ENCODE measurements around the gene MED13.

MED13 gene

GRCh38 chr17:61986898-61987297, 78.2 kb downstream of the MED13 start:
- Histone ChIP-seq H3K27ac (ENCODE audit: low read length) (no peak overlapping the region), H3K36me3 (ENCODE audit: control insufficient read depth in 1 of 2, insufficient read depth in 2 of 2, low read length in 2 of 2) (peaks cover 26 to 29% of the 10 kb centered on the region in 2 donors), H3K9me3 (ENCODE audit: control insufficient read depth in 1 of 2, low read length in 2 of 2) (no peaks in the 10 kb centered on the region)

GRCh38 chr17:61984821-61985220, 80.3 kb downstream of the MED13 start:
- H3K36me3 ChIP-seq (ENCODE audit: control insufficient read depth in 1 of 2, insufficient read depth in 2 of 2, low read length in 2 of 2), result peaks cover 23 to 33% of the 10 kb centered on the region in 2 donors
- H3K27me3 ChIP-seq (ENCODE audit: low read depth, low read length), result no peaks in the 10 kb centered on the region
- no peak overlapping the region for H3K4me3 ChIP-seq (ENCODE audit: low read depth in 1 of 2, low read length in 2 of 2)
- no peaks in the 10 kb centered on the region for H3K9me3 ChIP-seq (ENCODE audit: control insufficient read depth in 1 of 2, low read length in 2 of 2)
- no peak overlapping the region for H3K27ac ChIP-seq (ENCODE audit: low read length)
- no peaks in the 10 kb centered on the region for H3K4me1 ChIP-seq (ENCODE audit: control insufficient read depth in 1 of 2, insufficient read depth in 2 of 2, low read length in 2 of 2)

More at GRCh38 chr17:61986898-61987297, 78.2 kb downstream of the MED13 start:
- H3K27me3 ChIP-seq (ENCODE audit: low read depth, low read length), result no peaks in the 10 kb centered on the region
- no peak overlapping the region for H3K4me3 ChIP-seq (ENCODE audit: low read depth in 1 of 2, low read length in 2 of 2)
- no peaks in the 10 kb centered on the region for H3K4me1 ChIP-seq (ENCODE audit: control insufficient read depth in 1 of 2, insufficient read depth in 2 of 2, low read length in 2 of 2)

- no peaks in the 10 kb centered on the region for H3K27me3 ChIP-seq (ENCODE audit: low read depth, low read length)
- no peaks in the 10 kb centered on the region for H3K9me3 ChIP-seq (ENCODE audit: control insufficient read depth in 1 of 2, low read length in 2 of 2)
- no peak overlapping the region for H3K4me3 ChIP-seq (ENCODE audit: low read depth in 1 of 2, low read length in 2 of 2)
- H3K4me1 ChIP-seq (ENCODE audit: control insufficient read depth in 1 of 2, insufficient read depth in 2 of 2, low read length in 2 of 2), result no peaks in the 10 kb centered on the region
- no peak overlapping the region for H3K27ac ChIP-seq (ENCODE audit: low read length)
- H3K36me3 ChIP-seq (ENCODE audit: control insufficient read depth in 1 of 2, insufficient read depth in 2 of 2, low read length in 2 of 2), result peaks cover 20 to 23% of the 10 kb centered on the region in 2 donors
Observed at GRCh38 chr17:61981323-61981722, 83.8 kb downstream of the MED13 start.

GRCh38 chr17:61980535-61980934, 84.5 kb downstream of the MED13 start:
- Histone ChIP-seq H3K27ac (ENCODE audit: low read length) (no peak overlapping the region), H3K36me3 (ENCODE audit: control insufficient read depth in 1 of 2, insufficient read depth in 2 of 2, low read length in 2 of 2) (peaks cover 17 to 20% of the 10 kb centered on the region in 2 donors)

GRCh38 chr17:61974115-61974514, 91.0 kb downstream of the MED13 start:
- Histone ChIP-seq H3K9me3 (ENCODE audit: control insufficient read depth in 1 of 2, low read length in 2 of 2) (no peaks in the 10 kb centered on the region), H3K4me3 (ENCODE audit: low read depth in 1 of 2, low read length in 2 of 2) (no peak overlapping the region), H3K27me3 (ENCODE audit: low read depth, low read length) (no peaks in the 10 kb centered on the region), H3K27ac (ENCODE audit: low read length) (no peak overlapping the region), H3K4me1 (ENCODE audit: control insufficient read depth in 1 of 2, insufficient read depth in 2 of 2, low read length in 2 of 2) (no peaks in the 10 kb centered on the region), H3K36me3 (ENCODE audit: control insufficient read depth in 1 of 2, insufficient read depth in 2 of 2, low read length in 2 of 2) (peaks cover 6 to 17% of the 10 kb centered on the region in 2 donors)

More at GRCh38 chr17:61980535-61980934, 84.5 kb downstream of the MED13 start:
- Histone ChIP-seq H3K4me1 (ENCODE audit: control insufficient read depth in 1 of 2, insufficient read depth in 2 of 2, low read length in 2 of 2) (no peaks in the 10 kb centered on the region), H3K4me3 (ENCODE audit: low read depth in 1 of 2, low read length in 2 of 2) (no peak overlapping the region), H3K27me3 (ENCODE audit: low read depth, low read length) (no peaks in the 10 kb centered on the region), H3K9me3 (ENCODE audit: control insufficient read depth in 1 of 2, low read length in 2 of 2) (no peaks in the 10 kb centered on the region)

- Histone ChIP-seq H3K27ac (ENCODE audit: low read length) (no peak overlapping the region), H3K4me3 (ENCODE audit: low read depth in 1 of 2, low read length in 2 of 2) (no peak overlapping the region), H3K4me1 (ENCODE audit: control insufficient read depth in 1 of 2, insufficient read depth in 2 of 2, low read length in 2 of 2) (no peaks in the 10 kb centered on the region), H3K27me3 (ENCODE audit: low read depth, low read length) (no peaks in the 10 kb centered on the region), H3K9me3 (ENCODE audit: control insufficient read depth in 1 of 2, low read length in 2 of 2) (no peaks in the 10 kb centered on the region), H3K36me3 (ENCODE audit: control insufficient read depth in 1 of 2, insufficient read depth in 2 of 2, low read length in 2 of 2) (peaks cover 6 to 23% of the 10 kb centered on the region in 2 donors)
Observed at GRCh38 chr17:61972311-61972710, 92.8 kb downstream of the MED13 start.

GRCh38 chr17:61970030-61970429, 95.0 kb downstream of the MED13 start:
- no peaks in the 10 kb centered on the region for H3K27me3 ChIP-seq (ENCODE audit: low read depth, low read length)
- no peaks in the 10 kb centered on the region for H3K9me3 ChIP-seq (ENCODE audit: control insufficient read depth in 1 of 2, low read length in 2 of 2)
- H3K4me3 ChIP-seq (ENCODE audit: low read depth in 1 of 2, low read length in 2 of 2), result no peak overlapping the region
- H3K4me1 ChIP-seq (ENCODE audit: control insufficient read depth in 1 of 2, insufficient read depth in 2 of 2, low read length in 2 of 2), result no peaks in the 10 kb centered on the region
- H3K36me3 ChIP-seq (ENCODE audit: control insufficient read depth in 1 of 2, insufficient read depth in 2 of 2, low read length in 2 of 2), result peaks cover 19 to 38% of the 10 kb centered on the region in 2 donors
- H3K27ac ChIP-seq (ENCODE audit: low read length), result no peak overlapping the region

GRCh38 chr17:61968757-61969156, 96.3 kb downstream of the MED13 start:
- Histone ChIP-seq H3K36me3 (ENCODE audit: control insufficient read depth in 1 of 2, insufficient read depth in 2 of 2, low read length in 2 of 2) (peaks cover 26 to 46% of the 10 kb centered on the region in 2 donors), H3K9me3 (ENCODE audit: control insufficient read depth in 1 of 2, low read length in 2 of 2) (no peaks in the 10 kb centered on the region), H3K27me3 (ENCODE audit: low read depth, low read length) (no peaks in the 10 kb centered on the region)

GRCh38 chr17:61967729-61968128, 97.3 kb downstream of the MED13 start:
- H3K4me1 ChIP-seq (ENCODE audit: control insufficient read depth in 1 of 2, insufficient read depth in 2 of 2, low read length in 2 of 2), result no peaks in the 10 kb centered on the region
- no peak overlapping the region for H3K27ac ChIP-seq (ENCODE audit: low read length)
- H3K4me3 ChIP-seq (ENCODE audit: low read depth in 1 of 2, low read length in 2 of 2), result no peak overlapping the region
- no peaks in the 10 kb centered on the region for H3K9me3 ChIP-seq (ENCODE audit: control insufficient read depth in 1 of 2, low read length in 2 of 2)
- H3K27me3 ChIP-seq (ENCODE audit: low read depth, low read length), result no peaks in the 10 kb centered on the region
- peaks cover 31 to 46% of the 10 kb centered on the region in 2 donors for H3K36me3 ChIP-seq (ENCODE audit: control insufficient read depth in 1 of 2, insufficient read depth in 2 of 2, low read length in 2 of 2)

More at GRCh38 chr17:61968757-61969156, 96.3 kb downstream of the MED13 start:
- no peak overlapping the region for H3K4me3 ChIP-seq (ENCODE audit: low read depth in 1 of 2, low read length in 2 of 2)
- no peak overlapping the region for H3K27ac ChIP-seq (ENCODE audit: low read length)
- H3K4me1 ChIP-seq (ENCODE audit: control insufficient read depth in 1 of 2, insufficient read depth in 2 of 2, low read length in 2 of 2), result no peaks in the 10 kb centered on the region

- no peaks in the 10 kb centered on the region for H3K27me3 ChIP-seq (ENCODE audit: low read depth, low read length)
- peaks cover 31 to 47% of the 10 kb centered on the region in 2 donors for H3K36me3 ChIP-seq (ENCODE audit: control insufficient read depth in 1 of 2, insufficient read depth in 2 of 2, low read length in 2 of 2)
- H3K4me1 ChIP-seq (ENCODE audit: control insufficient read depth in 1 of 2, insufficient read depth in 2 of 2, low read length in 2 of 2), result no peaks in the 10 kb centered on the region
- no peaks in the 10 kb centered on the region for H3K9me3 ChIP-seq (ENCODE audit: control insufficient read depth in 1 of 2, low read length in 2 of 2)
- H3K4me3 ChIP-seq (ENCODE audit: low read depth in 1 of 2, low read length in 2 of 2), result no peak overlapping the region
- no peak overlapping the region for H3K27ac ChIP-seq (ENCODE audit: low read length)
Observed at GRCh38 chr17:61966191-61966590, 98.9 kb downstream of the MED13 start.

- no peak overlapping the region for H3K4me3 ChIP-seq (ENCODE audit: low read depth in 1 of 2, low read length in 2 of 2)
- H3K27me3 ChIP-seq (ENCODE audit: low read depth, low read length), result no peaks in the 10 kb centered on the region
- no peaks in the 10 kb centered on the region for H3K4me1 ChIP-seq (ENCODE audit: control insufficient read depth in 1 of 2, insufficient read depth in 2 of 2, low read length in 2 of 2)
- H3K36me3 ChIP-seq (ENCODE audit: control insufficient read depth in 1 of 2, insufficient read depth in 2 of 2, low read length in 2 of 2), result peaks cover 43 to 60% of the 10 kb centered on the region in 2 donors
- no peak overlapping the region for H3K27ac ChIP-seq (ENCODE audit: low read length)
- no peaks in the 10 kb centered on the region for H3K9me3 ChIP-seq (ENCODE audit: control insufficient read depth in 1 of 2, low read length in 2 of 2)
Observed at GRCh38 chr17:61955619-61956018, 109.5 kb downstream of the MED13 start.

- peaks cover 46 to 58% of the 10 kb centered on the region in 2 donors for H3K36me3 ChIP-seq (ENCODE audit: control insufficient read depth in 1 of 2, insufficient read depth in 2 of 2, low read length in 2 of 2)
- no peaks in the 10 kb centered on the region for H3K9me3 ChIP-seq (ENCODE audit: control insufficient read depth in 1 of 2, low read length in 2 of 2)
- H3K4me1 ChIP-seq (ENCODE audit: control insufficient read depth in 1 of 2, insufficient read depth in 2 of 2, low read length in 2 of 2), result no peaks in the 10 kb centered on the region
- H3K4me3 ChIP-seq (ENCODE audit: low read depth in 1 of 2, low read length in 2 of 2), result no peak overlapping the region
- H3K27ac ChIP-seq (ENCODE audit: low read length), result no peak overlapping the region
- H3K27me3 ChIP-seq (ENCODE audit: low read depth, low read length), result no peaks in the 10 kb centered on the region
Observed at GRCh38 chr17:61947367-61948078, 117.6 kb downstream of the MED13 start.
